HG02840 (cell line): Measurements from ENCODE around the gene TUBGCP6.
"Not testable (repeated sequence)": the region's sequence is repeated elsewhere in the genome, so short reads cannot be mapped to it uniquely, and the experiment has no call there.

Source experiments
- ATAC-seq: cut with Tn5 transposase; IDR thresholded peaks from one replicate; pipeline ENCODE4 v1.9.1; 2021; ENCODE audit warnings: mild to moderate bottlenecking, moderate library complexity, moderate number of reproducible peaks; ENCODE audit not compliant: unreplicated experiment, low FRiP score

The TUBGCP6 gene

GRCh38 chr22:50280708-50281383 lies 36.0 kb upstream of the TUBGCP6 start:
- ATAC-seq: no peak

GRCh38 chr22:50280022-50280707 lies 35.3 kb upstream of the TUBGCP6 start:
- no peak for ATAC-seq

DNA sequence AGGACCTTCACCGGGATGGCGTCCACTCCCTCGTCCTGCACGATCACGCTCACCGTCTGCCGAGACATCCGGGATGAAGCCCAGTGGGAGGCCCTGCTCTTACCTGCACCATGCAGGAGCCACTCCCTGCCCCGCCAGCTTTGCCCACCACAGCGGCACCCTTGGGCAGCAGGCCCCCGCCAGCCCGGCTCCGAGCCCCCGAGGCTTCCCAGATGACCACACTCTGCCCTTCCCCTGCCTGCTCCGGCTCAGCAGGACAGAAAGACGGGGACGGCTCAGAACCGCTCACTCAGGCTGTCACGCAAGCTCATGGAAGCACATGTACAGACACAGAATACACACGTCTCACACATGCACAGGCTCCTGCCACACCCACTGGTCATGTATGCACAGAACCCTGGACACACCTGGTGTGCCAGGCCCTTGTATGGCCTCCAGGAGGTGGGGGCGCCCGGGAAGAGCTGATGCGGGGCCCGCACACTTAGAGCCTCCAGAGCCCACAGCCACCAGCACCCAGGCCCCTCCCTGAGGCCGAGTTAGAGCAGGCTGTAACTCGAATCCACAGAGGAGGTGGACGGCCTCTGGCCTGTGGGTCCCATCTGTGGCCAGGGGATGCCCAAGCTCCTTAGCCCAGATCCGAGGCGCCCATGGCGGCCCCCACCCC lies 34.3 kb upstream of the TUBGCP6 start:
- ATAC-seq: no peak

- no peak for ATAC-seq
Observed at GRCh38 chr22:50278461-50278860, 33.6 kb upstream of the TUBGCP6 start.

DNA sequence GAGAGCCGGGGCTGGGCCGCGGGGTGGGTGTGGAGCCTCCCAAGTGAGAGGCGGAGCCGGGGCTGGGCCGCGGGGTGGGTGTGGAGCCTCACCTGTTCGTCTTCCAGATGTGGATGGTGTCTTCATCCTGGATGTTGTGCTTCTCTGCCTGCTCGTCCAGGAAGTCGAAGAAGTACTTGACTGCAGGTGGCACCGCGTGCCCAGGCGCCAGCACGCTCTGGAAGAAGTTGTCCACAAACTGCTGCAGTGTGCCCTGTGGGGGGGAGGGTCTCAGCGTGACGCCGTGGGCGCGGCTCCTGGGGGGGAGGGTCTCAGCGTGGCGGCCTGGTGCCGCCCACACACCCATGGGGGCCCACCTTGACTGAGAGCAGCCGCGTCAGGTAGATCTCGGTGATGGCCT lies 32.9 kb upstream of the TUBGCP6 start:
- ATAC-seq: no peak

- peak; percentile 53 for ATAC-seq
Observed at GRCh38 chr22:50276143-50276542, 31.3 kb upstream of the TUBGCP6 start.

DNA sequence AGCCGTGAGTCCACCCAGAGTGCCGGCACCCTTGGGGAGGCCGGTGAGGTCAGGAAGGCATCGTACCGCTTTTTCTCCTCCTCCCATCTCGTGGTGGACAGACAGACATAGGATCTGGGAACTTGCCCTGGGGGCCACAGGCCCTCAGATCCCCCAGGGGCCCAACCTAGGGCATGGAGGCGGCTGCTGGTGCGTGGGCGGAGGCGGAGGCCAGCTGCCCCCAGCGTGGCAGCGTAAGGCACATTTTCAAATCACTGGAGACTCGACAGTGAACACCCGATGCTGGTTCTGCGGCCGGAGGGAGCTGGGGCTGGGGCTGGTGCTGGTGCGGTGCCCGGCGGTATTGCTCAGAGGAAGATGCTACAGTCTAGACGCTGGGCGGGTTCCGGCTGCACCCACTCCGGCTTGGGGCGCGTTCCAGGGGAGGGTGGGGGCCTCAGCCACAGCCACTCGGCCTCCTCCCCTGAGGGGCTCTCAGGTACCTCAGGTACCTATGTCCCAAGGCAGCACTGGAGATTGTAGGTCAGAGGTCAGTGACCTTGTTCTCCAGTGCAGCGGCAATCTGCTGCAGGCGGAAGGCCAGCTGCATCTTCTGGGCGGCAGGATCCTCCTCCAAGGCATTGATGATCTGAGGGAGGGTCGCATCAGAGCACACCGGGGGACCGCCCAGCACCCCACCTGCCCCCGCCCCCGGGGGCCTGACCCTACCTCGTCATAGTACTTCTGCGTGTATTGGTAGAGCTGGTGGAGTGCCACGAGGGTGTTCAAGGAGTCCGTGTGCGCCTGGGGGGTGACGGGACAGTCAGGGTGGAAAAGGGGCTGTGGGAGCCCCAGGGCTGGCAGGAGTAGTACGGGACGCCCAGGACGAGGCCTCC lies 30.6 kb upstream of the TUBGCP6 start:
- ATAC-seq: no peak

DNA sequence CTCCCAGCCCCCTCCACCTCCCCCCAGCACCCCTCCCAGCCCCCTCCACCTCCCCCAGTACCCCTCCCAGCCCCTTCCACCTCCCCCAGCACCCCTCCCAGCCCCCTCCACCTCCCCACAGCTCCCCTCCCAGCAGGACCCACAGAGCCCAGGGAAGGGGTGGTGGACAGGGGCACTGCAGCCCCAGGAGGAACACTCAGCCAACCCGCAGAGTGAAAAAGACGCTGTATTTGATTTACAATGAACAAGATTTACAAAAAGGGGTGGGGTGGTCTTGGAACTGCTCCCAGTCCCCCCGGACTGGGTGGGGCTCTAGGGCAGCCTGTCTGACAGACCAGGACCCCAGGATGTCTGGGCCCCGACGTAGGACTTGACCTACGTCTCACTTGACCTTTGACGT lies 29.9 kb upstream of the TUBGCP6 start:
- no peak for ATAC-seq

- ATAC-seq: no peak
Observed at GRCh38 chr22:50274311-50274710, 29.5 kb upstream of the TUBGCP6 start.

DNA sequence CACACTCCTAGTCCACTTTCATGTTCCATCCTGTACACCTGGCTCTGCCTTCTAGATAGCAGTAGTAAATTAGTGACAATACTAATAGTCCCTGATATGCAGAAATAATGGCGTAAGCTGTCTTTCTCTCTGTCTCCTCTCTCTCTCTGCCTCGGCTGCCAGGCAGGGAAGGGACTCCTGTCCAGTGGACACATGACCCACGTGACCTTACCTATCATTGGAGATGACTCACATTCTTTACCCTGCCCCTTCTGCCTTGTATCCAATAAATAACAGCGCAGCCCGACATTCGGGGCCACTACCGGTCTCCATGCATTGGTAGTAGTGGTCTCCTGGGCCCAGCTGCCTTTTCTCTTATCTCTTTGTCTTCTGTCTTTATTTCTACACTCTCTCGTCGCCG lies 29.0 kb upstream of the TUBGCP6 start:
- not testable (repeated sequence) for ATAC-seq

- not testable (repeated sequence) for ATAC-seq
Observed at GRCh38 chr22:50273352-50273751, 28.5 kb upstream of the TUBGCP6 start.

DNA sequence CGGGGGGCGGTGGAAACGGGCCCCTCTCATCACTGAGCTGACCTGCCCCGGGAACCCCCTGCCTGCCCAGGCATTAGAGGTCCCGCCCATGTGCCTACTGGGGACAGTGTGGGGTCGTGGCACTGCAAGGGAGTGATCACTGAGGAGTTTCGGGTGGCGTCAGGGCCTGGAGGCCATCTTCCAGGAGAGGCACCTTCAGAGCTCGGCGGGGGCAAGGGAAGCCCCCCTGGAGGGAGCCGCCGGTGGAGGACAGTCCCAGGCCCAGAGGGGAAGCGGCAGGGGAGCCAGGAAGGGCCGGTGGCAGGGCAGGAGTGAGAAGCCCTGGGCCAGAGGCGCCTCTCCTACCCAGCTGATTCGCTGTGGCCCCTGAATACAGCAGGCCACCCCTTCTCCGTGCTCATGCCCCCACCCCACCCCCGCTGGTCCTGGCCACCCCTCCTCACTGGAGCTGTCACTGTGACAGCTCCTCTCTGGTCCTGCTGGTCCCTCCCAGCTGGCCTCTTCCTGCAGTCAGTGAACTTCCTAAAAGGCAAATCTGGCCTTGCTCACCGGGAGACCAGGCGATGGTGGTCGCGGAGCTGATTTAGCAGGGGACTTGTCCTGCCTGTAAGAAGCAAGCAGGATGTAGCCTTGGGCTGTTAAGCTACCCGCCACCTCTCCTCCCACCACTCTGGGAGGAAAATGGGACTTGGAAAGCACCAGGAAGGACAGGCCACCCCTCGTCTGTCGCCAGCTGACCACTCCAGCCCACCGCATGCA lies 27.4 kb upstream of the TUBGCP6 start:
- ATAC-seq: no peak

- ATAC-seq: no peak
Observed at GRCh38 chr22:50271519-50271970, 26.7 kb upstream of the TUBGCP6 start.

GRCh38 chr22:50270666-50271394 lies 26.0 kb upstream of the TUBGCP6 start:
- no peak for ATAC-seq

DNA sequence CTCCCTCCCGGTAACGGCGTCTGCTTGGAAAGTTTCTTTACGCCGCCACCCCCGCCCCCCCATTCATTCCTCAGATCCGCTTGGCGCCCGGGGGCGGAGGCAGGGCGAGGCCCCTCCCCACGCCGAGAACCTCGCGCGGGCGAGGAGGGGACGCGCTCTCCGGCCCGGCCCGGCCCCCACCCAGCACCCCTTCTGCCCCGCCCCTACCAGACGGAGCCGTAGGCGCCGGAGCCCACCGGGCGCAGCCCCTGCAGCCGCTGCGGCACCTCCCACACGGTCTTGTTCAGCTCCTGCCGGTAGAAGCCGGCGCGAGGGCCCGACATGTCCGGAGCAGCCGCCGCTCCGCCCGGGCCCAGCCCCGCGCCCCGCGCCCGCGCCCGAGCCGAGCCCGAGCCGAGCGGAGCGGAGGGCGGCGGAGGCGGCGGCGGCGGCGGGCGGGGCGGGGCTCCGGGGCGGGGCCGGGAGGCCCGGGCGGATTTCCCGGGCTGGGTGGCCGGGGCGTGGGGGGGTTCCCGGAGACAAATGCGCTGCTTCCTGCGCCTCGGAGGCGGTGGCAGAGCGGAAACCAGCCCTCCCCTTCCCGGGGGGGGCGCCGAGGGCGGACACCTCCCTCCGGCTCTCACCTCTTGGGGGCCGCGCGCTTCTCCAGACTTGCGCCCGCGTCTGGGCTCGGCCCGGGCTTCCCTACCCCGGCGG lies 25.3 kb upstream of the TUBGCP6 start, which contains the start of gene MAPK11:
TSS of gene MAPK11 (minus strand) at position 411 of the 696 bp plus-strand sequence. CDS start at position 323, 88 bp downstream.
- no peak for ATAC-seq

GRCh38 chr22:50269573-50269969 lies 24.7 kb upstream of the TUBGCP6 start:
- no peak for ATAC-seq

DNA sequence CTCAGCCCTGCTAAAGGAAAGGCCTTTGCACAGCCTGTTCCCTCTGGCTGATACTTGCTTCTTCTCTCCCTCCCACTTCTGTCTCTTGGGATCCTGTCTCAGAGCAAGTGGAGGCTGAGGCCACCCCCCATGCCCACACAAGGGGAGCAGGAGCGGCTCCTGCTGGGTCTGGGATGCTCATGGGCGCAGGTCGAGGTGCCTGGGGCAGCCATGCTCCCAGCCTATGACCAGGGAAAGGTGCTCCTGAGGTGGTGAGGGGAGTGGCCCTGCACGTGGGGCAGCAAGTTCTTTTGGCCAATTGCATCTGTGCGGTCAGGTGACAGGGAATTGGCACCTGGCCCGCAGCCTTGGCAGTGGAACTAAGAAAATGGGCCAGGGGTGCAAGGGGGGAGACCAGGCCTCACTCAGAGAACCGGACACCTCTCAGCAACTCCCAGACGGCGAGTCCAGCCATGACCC lies 23.9 kb upstream of the TUBGCP6 start:
- ATAC-seq: no peak

DNA sequence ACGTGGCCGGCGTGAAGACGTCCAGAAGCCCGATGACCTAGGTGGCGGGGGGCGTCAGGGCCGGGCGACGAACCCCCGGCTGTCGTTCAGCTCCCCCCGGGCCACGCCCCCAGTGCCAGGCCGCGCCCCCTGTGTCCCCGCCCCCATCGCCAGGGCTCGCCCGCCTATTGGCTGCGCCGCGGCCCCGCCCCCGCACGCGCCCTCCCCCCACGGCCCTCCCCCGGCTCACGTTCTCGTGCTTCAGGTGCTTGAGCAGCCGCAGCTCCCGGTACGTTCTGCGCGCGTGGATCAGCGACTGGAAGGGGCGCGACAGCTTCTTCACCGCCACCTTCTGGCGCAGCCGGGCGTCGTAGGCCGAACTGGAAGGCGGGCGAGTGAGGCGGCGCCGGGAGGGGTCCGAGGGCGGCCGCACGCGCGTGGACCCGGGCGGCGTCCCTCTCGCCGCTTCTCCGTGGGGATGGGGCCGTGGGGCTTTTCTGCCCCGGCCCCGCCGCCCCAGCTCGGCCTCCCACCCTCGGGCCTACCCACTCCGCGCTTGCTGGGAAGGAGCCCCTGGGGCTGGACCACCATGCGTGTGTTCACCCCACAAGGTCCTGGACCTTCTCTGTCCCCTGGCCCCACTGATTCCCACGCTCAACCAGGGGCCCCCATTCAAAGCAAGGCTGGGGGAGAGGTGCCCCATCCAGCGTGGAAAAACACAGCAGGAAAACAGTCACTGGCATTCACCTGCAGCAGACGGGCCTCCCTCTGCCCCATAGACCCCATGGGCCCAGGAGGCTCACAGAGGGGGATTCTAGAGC lies 23.0 kb upstream of the TUBGCP6 start:
- ATAC-seq: no peak
